Esophagus (tissue), 2 donors: ENCODE measurements around the gene METTL21A. TPM values are rescaled to one million over a fixed set of nuclear protein-coding genes. Genes with fewer than 3 reads are reported as not detected.

Source experiments
- H3K27ac ChIP-seq, 2 donors: one replicate each; pipeline ENCODE4 v1.5.1; 2013; ENCODE audit warnings: low read depth in 2 of 2, mild to moderate bottlenecking in 2 of 2, inconsistent platforms in 1 of 2, low read length in 1 of 2, moderate library complexity in 1 of 2
- H3K27me3 ChIP-seq, 2 donors: one replicate each; pipeline ENCODE4 v1.6.1; 2013; ENCODE audit warnings: low read length in 2 of 2, control low read depth in 1 of 2, mild to moderate bottlenecking in 1 of 2; ENCODE audit not compliant: insufficient read depth in 2 of 2, control insufficient read depth in 1 of 2
- H3K36me3 ChIP-seq, 2 donors: one replicate each; pipeline ENCODE4 v1.6.1; 2013; ENCODE audit warnings: low read length in 1 of 2; ENCODE audit not compliant: control insufficient read depth in 2 of 2, insufficient read depth in 2 of 2
- H3K4me1 ChIP-seq, 2 donors: one replicate each; pipeline ENCODE4 v1.6.1; 2013; ENCODE audit warnings: low read length in 1 of 2; ENCODE audit not compliant: control insufficient read depth in 2 of 2, insufficient read depth in 2 of 2
- H3K4me3 ChIP-seq, 2 donors: one replicate each; pipeline ENCODE4 v1.5.1; 2013; ENCODE audit warnings: low read length in 2 of 2, mild to moderate bottlenecking in 2 of 2, low read depth in 1 of 2, moderate library complexity in 1 of 2
- H3K9me3 ChIP-seq, 2 donors: one replicate each; pipeline ENCODE4 v1.6.1; 2013; ENCODE audit warnings: mild to moderate bottlenecking in 2 of 2, low read depth in 1 of 2, low read length in 1 of 2, moderate library complexity in 1 of 2; ENCODE audit not compliant: control insufficient read depth in 2 of 2, insufficient read depth in 1 of 2
- WGBS, 2 donors: extraction: QIAGEN DNeasy Blood & Tissue Kit; methylation state at CpG; one replicate each; pipeline ENCODE4 v1.1.7; 2013; 5-methylcytosine and 5-hydroxymethylcytosine counted together
- polyA plus RNA-seq, 2 donors: library from polyadenylated mRNA; stranded (reverse); fragments of 200-250 nt; gene quantifications; one replicate each; pipeline ENCODE4 v1.2.3, GENCODE V29; 2013
- donor health status: healthy with polysubstance abuse.
- donor health status: Bipolar disorder and iron deficiency.

The METTL21A gene
- polyA plus RNA-seq, 2 donors, result 6.6 to 7.7 TPM

GRCh38 chr2:207587305-207587704 is 37.9 kb downstream of the METTL21A start:
- H3K27me3 ChIP-seq, result no peaks in the 10 kb centered on the region
- H3K36me3 ChIP-seq, result peaks cover 0 to 5% of the 10 kb centered on the region in 2 donors
- H3K4me1 ChIP-seq, result no peaks in the 10 kb centered on the region
- 96 to 98% methylated on average over 7 of the region's 7 CpGs for WGBS, 2 donors
- H3K27ac ChIP-seq, result no peak overlapping the region
- H3K9me3 ChIP-seq, result peaks cover 0 to 2% of the 10 kb centered on the region in 2 donors
- no peak overlapping the region for H3K4me3 ChIP-seq

GRCh38 chr2:207584952-207585351 is 40.2 kb downstream of the METTL21A start:
- Histone ChIP-seq H3K9me3 (no peaks in the 10 kb centered on the region), H3K27me3 (no peaks in the 10 kb centered on the region), H3K4me1 (no peaks in the 10 kb centered on the region), H3K4me3 (no peak overlapping the region), H3K27ac (no peak overlapping the region), H3K36me3 (peaks cover 0 to 10% of the 10 kb centered on the region in 2 donors)
- WGBS, 2 donors, result 95 to 99% methylated on average over 4 of the region's 4 CpGs

- WGBS, 2 donors, result 81 to 89% methylated on average over 3 of the region's 3 CpGs
- H3K27me3 ChIP-seq, result no peaks in the 10 kb centered on the region
- H3K36me3 ChIP-seq, result peaks cover 0 to 6% of the 10 kb centered on the region in 2 donors
These were observed 53.8 kb downstream of the METTL21A start for GRCh38 chr2:207571370-207571769.

GRCh38 chr2:207567671-207568070 is 57.5 kb downstream of the METTL21A start:
- Histone ChIP-seq H3K4me1 (no peaks in the 10 kb centered on the region), H3K27me3 (no peaks in the 10 kb centered on the region), H3K36me3 (peaks cover 0 to 4% of the 10 kb centered on the region in 2 donors), H3K9me3 (no peaks in the 10 kb centered on the region), H3K4me3 (no peak overlapping the region), H3K27ac (no peak overlapping the region)

More at GRCh38 chr2:207571370-207571769, 53.8 kb downstream of the METTL21A start:
- Histone ChIP-seq H3K4me1 (no peaks in the 10 kb centered on the region), H3K27ac (no peak overlapping the region), H3K9me3 (no peaks in the 10 kb centered on the region), H3K4me3 (no peak overlapping the region)

- Histone ChIP-seq H3K36me3 (peaks cover 0 to 4% of the 10 kb centered on the region in 2 donors), H3K4me3 (no peak overlapping the region), H3K27me3 (no peaks in the 10 kb centered on the region), H3K27ac (no peak overlapping the region), H3K9me3 (no peaks in the 10 kb centered on the region), H3K4me1 (no peaks in the 10 kb centered on the region)
- 83 to 84% methylated on average over 7 of the region's 7 CpGs for WGBS, 2 donors
These were observed 59.3 kb downstream of the METTL21A start for GRCh38 chr2:207565736-207566500.

Other genes with a start within 250 kb of the METTL21A start
- 1 to 10 TPM; 5.3 to 6.2 TPM for gene CREB1, start 95.4 kb downstream of the METTL21A start, polyA plus RNA-seq
- gene CCNYL1, start 86.2 kb upstream of the METTL21A start, polyA plus RNA-seq, result 10 to 100 TPM; 12.2 to 14.6 TPM
- 1 to 10 TPM; 1.8 to 3.0 TPM for gene FZD5, start 144.5 kb upstream of the METTL21A start, polyA plus RNA-seq